HL-60/S4 treated with phorbol 12-myristate 13-acetate at 8.2 ng/mL for 4 days and 3 days (cell line): Measurements from ENCODE around the gene NEDD4L.

Experiments
- in situ Hi-C: fragments of 300-500 bp; cut with MboI; formaldehyde crosslinking; loops from 2 replicates; pipeline ENCODE4 v1.15.0; 2022; ENCODE audit warnings: low sequenced_read_pairs

Gene NEDD4L

DNA sequence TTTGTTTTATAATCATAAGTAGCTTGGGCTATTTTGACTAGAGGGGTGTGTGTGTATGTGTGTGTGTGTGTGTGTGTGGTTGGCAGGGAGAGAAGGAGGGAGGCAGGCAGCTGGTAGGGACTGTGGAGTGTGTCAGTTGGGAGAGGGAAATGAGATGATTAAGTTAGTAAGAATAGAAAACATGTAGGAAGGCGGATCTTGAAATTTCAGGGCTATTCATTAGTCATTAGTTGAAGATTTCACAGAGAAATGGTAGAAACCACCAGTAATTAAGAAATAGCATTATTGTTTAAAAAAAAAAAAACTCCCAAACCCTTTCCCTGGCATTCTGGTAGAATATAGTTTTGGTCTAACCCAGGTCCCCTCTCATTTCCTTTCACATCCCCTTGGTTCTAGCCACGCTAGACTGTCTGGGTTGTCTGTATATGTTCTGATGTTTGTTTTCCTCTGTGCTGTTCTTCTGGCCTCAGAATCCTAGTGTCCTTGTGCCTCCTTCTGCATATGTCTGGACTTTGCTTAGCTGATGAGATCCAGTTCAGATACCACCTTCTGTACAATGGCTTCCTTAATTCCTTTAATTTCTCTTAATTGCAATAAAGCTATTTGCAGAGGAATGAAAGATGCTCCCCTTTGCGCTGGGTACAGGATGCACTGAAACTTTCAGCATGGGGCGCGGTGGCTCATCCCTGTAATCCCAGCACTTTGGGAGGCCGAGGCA is 161.6 kb downstream of the NEDD4L start:
- in situ Hi-C loops: no loop called here

DNA sequence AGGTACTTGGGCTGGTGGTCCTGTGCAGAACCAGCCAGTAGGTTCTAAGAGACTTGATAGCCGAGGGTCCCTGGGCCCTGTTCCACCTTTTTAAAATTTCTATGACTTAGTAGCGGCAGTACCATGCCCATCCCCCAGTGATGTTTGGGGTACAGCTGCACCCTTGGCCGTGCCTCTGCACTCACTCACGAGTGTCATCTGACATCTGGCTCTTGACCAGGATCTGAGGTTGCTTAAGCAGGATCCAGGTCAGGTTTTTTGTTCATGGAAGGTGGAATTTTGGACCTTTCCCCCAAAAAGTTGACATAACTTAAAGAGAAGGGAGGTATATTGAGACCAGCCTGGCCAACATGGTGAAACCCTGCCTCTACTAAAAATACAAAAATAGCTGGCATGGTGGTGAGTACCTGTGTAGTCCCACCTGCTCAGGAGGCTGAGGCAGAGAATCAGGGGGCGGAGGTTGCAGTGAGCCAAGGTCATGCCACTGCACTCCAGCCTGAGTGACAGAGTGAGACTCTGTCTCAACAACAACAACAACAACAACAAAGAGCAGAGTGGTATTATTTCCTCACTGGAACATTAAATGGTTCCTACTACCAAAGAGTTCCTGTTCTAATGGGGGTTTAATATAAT is 163.6 kb downstream of the NEDD4L start:
- in situ Hi-C loops: no loop called here

DNA sequence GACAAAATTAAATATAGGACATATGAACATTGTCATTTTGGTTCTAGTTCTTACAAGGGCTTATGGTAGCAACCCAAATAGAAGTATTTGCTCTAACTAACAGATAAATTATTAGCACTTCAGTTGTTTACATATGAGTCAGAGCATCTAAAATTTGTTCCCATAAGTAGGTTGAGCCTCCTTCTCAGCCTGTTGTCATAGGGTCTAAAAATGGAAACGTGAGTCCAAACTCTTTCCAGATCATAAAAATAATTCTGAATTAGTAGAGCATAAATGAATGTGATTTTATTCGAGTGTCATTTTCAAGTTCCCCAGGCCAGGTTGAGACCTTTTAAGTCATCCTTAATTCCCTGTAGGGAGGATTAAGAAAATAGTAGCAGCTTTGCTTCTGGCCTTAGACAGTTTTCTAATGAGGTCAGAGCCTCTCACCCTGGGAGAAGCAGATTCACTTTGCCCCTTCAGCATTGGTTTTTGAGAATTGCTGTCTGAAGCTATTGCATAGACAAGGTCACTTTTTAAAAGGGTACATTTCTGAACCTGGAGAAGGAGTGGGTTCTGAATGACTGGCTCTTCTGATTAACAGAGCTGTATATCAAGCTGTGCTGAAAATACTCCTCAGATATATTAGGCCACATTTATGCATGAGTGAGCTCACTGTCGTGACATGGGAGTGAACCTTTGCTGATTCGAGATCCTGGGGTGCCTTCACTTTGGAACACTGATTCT is 164.3 kb downstream of the NEDD4L start:
- in situ Hi-C loops: no loop called here

DNA sequence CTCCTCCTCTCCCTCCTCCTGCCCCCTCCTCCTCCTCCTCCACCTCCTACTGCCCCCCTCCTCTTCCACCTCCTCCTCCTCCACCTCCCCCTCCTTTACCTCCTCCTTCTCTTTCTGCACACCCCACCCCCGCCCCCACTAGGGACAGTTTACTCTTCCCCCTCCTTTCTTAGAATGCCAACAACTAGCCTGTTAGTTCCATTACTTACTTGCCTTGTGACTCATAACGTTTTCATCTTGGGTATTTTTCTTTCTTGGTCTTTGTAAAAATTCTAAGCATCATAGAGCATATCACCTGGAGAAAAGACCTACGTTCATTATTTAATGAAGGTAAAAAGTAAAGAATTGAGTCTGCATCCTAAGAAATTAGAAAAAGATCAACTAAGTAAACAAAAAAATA is 165.3 kb downstream of the NEDD4L start:
- in situ Hi-C loops: no loop called here

DNA sequence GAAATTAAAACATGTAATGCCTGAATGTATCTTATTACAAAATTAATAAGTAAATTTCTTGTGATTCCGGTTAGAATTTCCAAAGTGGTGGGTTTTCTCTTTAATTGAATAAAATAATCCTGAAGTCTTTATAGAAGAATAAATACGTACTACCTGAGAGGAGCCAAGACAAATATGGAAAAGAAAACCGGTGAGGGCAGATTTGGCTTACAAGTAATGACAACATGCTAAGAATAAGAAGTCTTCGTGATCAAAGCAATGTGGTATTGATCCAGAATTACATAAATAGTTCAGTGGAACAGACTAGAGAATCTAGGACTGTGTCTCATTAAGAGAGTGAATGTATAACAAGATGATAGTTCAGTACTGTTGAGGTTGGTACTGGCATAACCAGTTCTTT is 167.5 kb downstream of the NEDD4L start:
- in situ Hi-C loops: no loop called here

DNA sequence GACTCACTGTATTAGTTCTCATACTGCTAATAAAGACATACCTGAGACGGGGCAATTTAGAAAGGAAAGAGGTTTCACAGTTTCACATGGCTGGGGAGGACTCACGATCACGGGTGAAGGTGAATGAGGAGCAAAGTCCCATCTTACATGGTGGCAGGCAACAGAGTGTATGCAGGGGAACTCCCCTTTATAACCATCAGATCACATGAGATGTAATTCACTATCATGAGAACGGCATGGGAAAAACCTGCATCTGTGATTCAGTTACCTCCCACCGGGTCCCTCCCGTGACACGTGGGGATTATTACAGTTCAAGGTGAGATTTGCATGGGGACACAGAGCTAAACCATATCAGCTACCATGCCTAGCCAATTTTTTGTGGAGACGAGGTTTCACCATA is 168.2 kb downstream of the NEDD4L start:
- in situ Hi-C loops: no loop called here

DNA sequence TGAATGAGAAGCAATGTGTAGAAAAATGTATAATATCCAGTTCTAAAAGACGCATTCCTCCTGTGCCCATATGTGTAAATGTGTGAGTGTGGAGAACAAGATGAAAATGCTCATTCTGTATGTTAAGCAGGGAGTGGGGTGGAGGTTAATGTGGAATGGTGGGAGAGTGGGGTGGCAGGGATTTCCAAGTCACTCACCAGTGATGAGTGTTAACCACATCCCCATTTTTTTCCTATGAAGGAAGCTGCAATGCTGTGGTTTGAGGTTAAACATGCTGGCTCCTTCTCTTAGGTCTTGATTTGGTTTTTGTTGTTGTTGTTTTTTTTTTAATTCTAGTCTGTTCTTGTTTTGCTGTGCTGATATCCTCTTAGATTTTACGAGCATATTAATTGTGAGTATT is 169.4 kb downstream of the NEDD4L start:
- in situ Hi-C loops: no loop called here

DNA sequence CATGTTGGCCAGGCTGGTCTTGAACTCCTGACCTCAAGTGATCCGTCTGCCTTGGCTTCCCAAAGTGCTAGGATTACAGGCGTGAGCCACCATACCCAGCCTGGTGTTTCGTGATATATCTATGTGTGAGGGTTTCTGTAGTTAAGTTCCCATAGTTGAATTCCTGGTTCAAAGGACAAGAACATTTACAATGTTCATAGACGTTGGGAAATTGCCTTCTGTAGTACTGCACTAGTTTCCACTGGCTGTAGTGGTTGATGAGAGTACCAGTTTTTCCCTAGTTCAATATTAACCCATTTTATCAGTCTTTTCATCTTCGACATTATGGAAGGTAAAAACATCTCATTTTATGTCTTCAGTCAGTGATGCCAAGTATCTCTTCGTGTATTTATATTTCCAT is 171.0 kb downstream of the NEDD4L start:
- in situ Hi-C loops: no loop called here

DNA sequence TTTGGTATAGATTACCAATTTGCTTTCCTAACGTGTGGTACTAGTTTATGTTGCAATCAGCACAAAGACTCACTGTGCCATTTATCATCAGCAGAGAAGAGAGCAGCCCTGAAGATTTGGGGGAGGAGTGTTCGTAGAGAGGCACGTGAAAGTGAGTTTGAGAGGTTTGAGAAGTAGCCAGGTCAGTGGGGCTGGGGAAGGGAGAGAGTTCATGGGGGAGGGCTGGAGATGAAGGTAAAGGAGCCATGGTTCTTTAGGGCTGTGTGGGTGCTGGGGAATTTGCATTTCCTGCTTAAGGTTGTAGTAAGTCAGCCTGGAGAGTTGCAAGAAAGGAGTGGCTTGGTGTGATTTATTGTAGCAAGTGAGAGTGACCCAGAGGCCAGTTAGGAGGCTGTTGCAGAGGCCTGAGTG is 172.1 kb downstream of the NEDD4L start:
- in situ Hi-C loops: no loop called here

DNA sequence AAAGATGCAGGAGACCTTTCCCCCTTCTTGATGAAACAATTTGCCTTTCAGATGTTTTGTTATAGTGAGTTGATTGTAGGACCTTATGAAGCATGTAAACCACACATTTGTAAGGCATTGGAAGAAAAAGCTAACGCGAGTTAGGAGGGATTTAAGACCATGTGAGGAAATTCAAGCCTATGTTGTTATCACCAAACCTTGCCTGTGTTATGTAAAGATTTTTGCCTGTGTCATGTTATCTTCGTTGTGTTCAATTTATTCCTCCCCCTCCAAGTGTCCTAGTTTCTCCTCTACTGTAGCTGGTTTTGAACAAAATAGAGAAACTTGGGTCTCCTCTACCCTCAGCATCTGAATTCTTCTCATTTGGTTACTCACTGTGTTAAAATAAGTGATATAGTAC is 173.0 kb downstream of the NEDD4L start:
- in situ Hi-C loops: no loop called here

DNA sequence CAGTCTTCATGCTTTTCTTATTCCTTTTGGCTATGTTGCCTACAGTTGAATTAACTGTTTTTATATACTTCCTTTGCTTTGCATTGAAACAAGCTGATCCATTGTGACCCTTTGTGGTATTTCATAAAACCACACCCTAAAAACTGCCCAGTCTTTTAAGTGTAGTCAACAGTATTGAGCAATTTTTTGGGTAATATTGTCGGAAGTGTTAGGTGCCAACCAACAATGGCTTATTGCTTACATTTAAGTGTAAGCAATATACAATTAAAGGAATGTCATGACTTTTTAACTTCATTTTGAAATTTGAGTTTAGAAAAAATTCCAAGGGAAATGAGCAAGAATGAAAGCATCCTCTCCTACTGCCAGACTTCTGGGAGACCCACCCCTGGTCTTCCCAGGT is 174.1 kb downstream of the NEDD4L start:
- in situ Hi-C loops: no loop called here

DNA sequence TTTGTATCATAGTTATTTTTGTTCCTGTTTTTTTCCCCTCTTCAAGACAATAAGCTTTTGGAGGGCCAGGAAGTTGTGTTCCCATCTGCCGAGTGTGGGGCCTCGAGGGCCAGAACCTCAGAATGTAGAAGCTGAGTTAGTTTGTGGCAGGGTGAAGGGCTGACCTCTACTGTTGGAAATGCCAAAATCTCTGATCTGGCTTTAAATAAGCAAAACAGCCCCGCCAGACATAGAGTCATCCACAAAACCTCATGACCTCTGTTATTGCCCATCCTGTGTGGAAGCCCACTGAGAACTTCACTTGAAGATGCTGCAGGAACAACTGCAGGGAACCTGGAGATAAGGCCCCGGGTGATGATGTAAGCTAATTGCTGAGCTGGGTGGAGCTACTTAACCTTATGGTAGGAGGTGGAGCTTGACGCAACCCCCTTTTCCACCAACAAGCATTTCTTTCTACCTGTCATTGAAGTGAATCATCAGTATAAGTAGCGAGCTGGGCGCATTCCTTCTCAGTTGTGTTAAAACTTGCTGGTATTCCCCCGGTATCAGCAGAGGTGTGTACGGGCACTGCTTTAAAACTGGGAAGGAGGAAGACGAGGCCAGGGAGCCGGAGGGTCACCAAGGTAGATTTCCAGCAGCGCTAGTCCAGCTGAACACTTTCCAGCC is 177.2 kb downstream of the NEDD4L start:
- in situ Hi-C loops: no loop called here

DNA sequence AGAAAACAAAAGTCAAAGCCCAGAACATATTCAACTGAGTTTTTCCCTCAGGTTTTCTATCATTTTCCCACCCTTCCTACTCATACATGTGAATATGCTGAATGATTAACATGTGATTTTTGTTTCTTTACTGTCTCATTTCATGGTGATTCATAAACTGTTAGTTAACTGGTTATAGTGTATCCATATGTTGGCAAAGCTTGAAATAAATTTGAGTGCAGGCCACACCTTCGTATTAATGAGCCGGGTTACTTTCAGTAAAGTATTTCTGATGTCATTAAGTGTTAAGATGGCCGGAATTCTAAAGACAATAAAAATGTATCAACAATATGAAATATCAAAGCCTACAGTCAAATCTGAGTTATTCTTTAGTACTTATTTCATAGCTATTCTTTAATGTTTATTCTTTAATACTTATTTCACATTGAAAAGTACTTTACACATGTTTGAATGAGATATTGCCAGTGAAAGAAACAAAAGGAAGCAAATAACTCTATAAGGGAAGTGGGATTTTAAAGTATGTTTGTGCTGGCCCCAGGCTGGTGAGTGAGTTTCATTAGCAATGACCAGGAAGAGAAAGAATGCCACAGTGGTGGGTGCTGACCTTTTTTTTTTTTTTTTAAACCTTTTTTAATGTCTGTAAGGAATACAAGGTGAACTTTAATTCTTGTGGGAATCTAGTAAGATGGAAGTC is 178.6 kb downstream of the NEDD4L start:
- in situ Hi-C loops: no loop called here

DNA sequence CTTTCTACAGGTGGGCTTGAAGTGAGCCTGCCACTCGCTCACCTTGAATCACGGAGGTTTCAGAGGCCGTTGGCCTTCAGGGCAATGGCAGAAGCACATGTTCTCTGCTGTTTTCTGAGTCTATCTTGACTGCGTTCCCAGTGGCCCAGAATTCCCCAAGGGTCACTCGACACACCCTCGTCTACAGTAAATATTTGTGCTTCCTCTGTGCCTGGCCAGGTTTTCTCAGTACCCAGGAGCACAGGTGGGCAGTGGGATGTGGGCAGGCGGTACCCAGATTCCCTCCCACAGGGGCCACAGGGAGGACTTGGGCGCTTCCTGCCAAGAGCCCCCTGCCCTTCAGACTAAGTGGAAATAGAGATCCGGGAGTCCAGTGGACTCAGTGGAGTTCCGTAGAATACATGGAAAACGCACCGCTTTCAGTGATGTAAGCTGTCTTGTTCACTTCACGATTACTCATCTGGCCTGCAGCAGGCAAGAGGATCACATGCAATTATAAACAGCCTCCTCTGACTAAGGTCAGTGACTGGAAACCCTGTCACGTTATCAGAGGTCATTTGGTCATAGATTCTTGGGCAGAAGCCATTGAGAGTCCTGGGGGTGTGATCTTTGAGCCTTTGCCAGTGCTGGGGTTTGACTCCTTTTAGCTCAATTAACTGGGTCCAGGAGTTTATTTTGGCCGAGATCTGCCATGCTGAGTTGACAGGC is 179.8 kb downstream of the NEDD4L start:
- in situ Hi-C loops: no loop called here

DNA sequence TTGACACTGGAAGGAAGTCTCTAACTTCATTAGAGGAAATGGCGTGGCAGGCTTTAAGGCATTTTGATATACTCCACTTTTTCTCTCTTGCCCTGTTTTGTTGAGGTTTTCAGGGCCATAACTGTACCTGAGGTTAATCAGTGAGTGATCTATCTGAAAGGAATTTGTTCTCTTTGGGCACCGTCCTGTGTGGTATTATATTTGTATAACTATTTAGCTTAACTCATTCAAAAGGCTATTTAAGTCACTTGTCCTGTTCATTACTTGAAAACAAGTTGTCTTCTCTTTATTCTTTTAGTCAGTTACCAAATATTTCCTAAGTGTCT is 180.4 kb downstream of the NEDD4L start:
- in situ Hi-C loops: no loop called here

DNA sequence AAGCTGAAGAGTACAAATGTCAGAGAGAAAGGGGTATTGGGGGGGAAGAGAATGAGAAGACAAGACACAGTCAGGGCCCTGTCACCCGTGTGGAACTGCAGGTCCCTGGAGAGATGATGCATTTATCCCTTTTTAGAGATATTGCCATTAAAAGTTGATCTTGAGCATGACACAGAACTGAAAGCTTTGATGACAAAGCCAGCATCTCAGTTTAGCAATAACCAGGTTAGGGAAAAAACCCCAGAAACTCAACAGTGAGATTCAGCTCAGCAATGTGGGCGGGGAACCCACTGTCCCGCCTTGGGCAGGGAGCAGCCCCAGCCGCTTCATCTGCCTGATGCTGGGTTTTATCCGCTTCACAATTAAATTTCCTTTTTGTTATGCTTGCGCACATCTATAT is 181.1 kb downstream of the NEDD4L start:
- in situ Hi-C loops: no loop called here

DNA sequence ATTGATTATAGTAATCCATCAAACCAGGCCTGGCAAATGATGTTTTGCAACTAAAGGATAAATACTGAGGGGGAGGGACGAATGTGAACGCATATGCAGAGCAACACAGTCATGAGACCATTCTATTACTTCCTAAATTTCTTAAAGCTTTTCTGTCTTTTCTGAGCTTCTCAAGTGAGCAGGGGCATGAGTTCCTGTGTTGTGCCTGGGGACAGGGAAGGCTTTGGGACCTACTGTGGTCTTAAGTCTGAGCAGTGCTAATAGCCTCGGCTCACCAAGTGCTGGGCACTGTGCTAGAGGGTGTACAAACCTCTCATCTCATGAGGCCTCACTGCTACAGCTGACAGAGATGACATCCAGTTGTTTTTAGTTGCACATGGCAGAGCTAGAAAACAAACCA is 182.4 kb downstream of the NEDD4L start:
- in situ Hi-C loops: no loop called here

DNA sequence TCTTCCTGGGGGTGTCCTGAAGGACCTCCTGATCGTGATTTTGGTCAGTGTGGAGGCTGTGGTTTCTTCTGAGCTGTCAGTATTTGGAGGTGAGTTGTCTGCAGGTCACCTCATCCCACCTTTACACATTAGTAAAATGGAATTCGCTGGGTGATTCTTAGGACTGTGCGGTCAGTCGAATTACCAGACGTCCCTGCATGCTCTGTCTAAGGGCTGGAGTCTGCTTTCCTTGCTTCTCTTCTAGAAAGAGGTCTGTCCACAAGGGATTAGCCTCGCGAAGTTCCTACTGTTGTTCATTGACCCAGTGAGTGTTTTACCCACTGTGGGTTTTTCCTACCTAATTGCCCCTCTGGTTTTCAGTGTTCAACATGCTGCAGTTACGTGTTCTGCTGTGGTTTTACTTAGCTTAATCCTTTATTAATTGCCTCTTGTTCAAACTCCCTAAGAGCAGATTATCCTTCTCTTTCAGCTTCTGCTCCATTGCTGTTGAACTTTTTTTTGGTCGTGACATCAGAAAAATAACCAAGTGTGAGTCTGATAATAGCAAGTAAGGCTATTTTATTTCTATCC is 183.4 kb downstream of the NEDD4L start:
- in situ Hi-C loops: no loop called here

DNA sequence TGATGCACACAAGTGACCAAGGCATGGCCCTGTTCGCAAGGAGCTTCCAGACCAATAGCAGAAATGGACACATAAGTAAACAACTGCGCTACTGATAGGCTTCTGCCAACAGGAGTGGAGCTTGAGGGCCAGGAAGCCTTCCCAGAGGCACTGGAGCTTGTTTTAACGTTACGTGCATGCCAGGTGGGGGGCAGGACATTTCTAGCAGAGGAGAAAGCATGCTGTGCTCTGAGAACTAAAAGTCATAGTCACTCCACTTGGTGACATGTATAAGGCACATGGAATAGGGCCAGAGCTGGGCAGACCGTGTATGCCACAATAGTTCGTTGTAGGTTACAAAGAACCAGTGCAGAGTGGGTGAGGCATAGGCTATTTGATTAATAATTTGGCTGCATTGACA is 184.2 kb downstream of the NEDD4L start:
- in situ Hi-C loops: no loop called here

DNA sequence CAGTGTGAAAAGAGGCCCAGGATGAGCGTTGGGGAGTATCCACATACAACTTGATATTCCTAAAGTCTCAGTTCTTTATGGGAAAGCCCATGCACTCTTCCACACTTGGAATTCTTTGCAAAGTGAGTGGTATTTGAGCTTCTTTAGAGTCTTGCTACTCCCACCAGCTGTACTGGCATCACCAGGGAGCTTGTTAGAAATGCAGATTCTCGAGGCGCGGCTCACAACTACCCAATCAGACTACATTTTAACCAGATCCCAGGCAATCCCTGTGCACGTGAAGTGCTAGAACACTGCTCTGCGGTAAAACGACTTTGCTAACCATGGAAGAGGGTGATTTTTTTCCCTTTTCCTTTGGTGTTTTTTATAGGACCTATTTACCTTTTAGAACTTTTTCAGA is 184.7 kb downstream of the NEDD4L start:
- in situ Hi-C loops: no loop called here
